NB4 (cell line): Measurements from ENCODE around the gene LIG3.

Experiments used
- CTCF ChIP-seq: IDR thresholded peaks from one replicate; pipeline ENCODE4 v1.5.1; 2012; ENCODE audit warnings: low read depth, low read length
- POLR2A ChIP-seq: IDR thresholded peaks from 2 replicates; pipeline ENCODE4 v1.6.1; 2011; ENCODE audit warnings: mild to moderate bottlenecking; ENCODE audit not compliant: insufficient read length; ENCODE audit errors: extremely low read depth

GRCh38 chr17:35001549-35001948 lies 21.2 kb downstream of the LIG3 start:
- no peak for TF ChIP-seq CTCF
- no peak for TF ChIP-seq POLR2A
